GM20431 (cell line): ENCODE results near the gene SIMC1.
"Not testable (repeated sequence)": the region's sequence is repeated elsewhere in the genome, so short reads cannot be mapped to it uniquely, and the experiment has no call there.

Source experiments
- in situ Hi-C: fragments of 300-500 bp; cut with MseI, MboI; formaldehyde crosslinking; loops from one replicate; pipeline ENCODE4 v1.15.0; 2020; ENCODE audit warnings: low sequenced_read_pairs; ENCODE audit not compliant: unreplicated experiment

SIMC1 gene

GRCh38 chr5:176289018-176289417 is 50.8 kb downstream of the SIMC1 start:
- in situ Hi-C loops: not testable (repeated sequence)

- in situ Hi-C loops: not testable (repeated sequence)
Measured at GRCh38 chr5:176290057-176290840, 52.0 kb downstream of the SIMC1 start.

GRCh38 chr5:176305356-176305755 is 67.1 kb downstream of the SIMC1 start:
- in situ Hi-C loops: not testable (repeated sequence)

GRCh38 chr5:176317534-176318374 is 79.5 kb downstream of the SIMC1 start:
- in situ Hi-C loops: no loop called here

GRCh38 chr5:176319827-176320554 is 81.8 kb downstream of the SIMC1 start:
- in situ Hi-C loops: no loop called here

- in situ Hi-C loops: no loop called here
Measured at GRCh38 chr5:176320577-176320976, 82.4 kb downstream of the SIMC1 start.

- in situ Hi-C loops: no loop called here
Measured at GRCh38 chr5:176334031-176334770, 96.0 kb downstream of the SIMC1 start.

- in situ Hi-C loops: no loop called here
Measured at GRCh38 chr5:176337913-176338312, 99.7 kb downstream of the SIMC1 start.

- in situ Hi-C loops: no loop called here
Measured at GRCh38 chr5:176339304-176339703, 101.1 kb downstream of the SIMC1 start.

GRCh38 chr5:176341325-176342157 is 103.3 kb downstream of the SIMC1 start:
- in situ Hi-C loops: no loop called here

GRCh38 chr5:176342158-176342483 is 103.9 kb downstream of the SIMC1 start:
- in situ Hi-C loops: no loop called here

GRCh38 chr5:176342766-176343458 is 104.7 kb downstream of the SIMC1 start:
- in situ Hi-C loops: no loop called here

GRCh38 chr5:176350416-176350815 is 112.2 kb downstream of the SIMC1 start:
- in situ Hi-C loops: no loop called here

- in situ Hi-C loops: no loop called here
Measured at GRCh38 chr5:176352116-176352878, 114.1 kb downstream of the SIMC1 start.

- in situ Hi-C loops: no loop called here
Measured at GRCh38 chr5:176353533-176353932, 115.3 kb downstream of the SIMC1 start.

GRCh38 chr5:176355400-176356178 is 117.4 kb downstream of the SIMC1 start:
- in situ Hi-C loops: no loop called here

GRCh38 chr5:176356179-176356566 is 117.9 kb downstream of the SIMC1 start:
- in situ Hi-C loops: no loop called here
